ENCODE measurements around the gene IL20RA.
"Not testable (repeated sequence)": the region's sequence is repeated elsewhere in the genome, so short reads cannot be mapped to it uniquely, and the experiment has no call there.

Gene IL20RA

GRCh38 chr6:137044366-137045221, at the start of gene IL20RA:
TSS of gene IL20RA (minus strand) at chr6:137044965. CDS start at chr6:137044728, 237 bp downstream.
- no peak for TF ChIP-seq GATA1 (IDR thresholded peaks at IDR 0.05; ENCODE audit: low read depth, low read length)
- peak; percentile 18 to 28 for DNase-seq

- no peak for TF ChIP-seq GATA1 (IDR thresholded peaks at IDR 0.05; ENCODE audit: low read depth, low read length)
- TF ChIP-seq POLR2A (IDR thresholded peaks at IDR 0.05; ENCODE audit: low read length) = no peak
- no peak for DNase-seq
Observed at GRCh38 chr6:137093183-137094069, 48.7 kb upstream of the IL20RA start.

- no peak for TF ChIP-seq POLR2A (IDR thresholded peaks at IDR 0.05; ENCODE audit: low read length)
- TF ChIP-seq GATA1 (IDR thresholded peaks at IDR 0.05; ENCODE audit: low read depth, low read length) = no peak
Observed at GRCh38 chr6:137092018-137092417, 47.3 kb upstream of the IL20RA start.

GRCh38 chr6:137089305-137089704, 44.5 kb upstream of the IL20RA start:
- TF ChIP-seq GATA1 (IDR thresholded peaks at IDR 0.05; ENCODE audit: low read depth, low read length) (no peak), POLR2A (IDR thresholded peaks at IDR 0.05; ENCODE audit: low read length) (no peak)
- DNase-seq = no peak

More at GRCh38 chr6:137092018-137092417, 47.3 kb upstream of the IL20RA start:
- no peak for DNase-seq

GRCh38 chr6:137087902-137088301, 43.1 kb upstream of the IL20RA start:
- TF ChIP-seq GATA1 (IDR thresholded peaks at IDR 0.05; ENCODE audit: low read depth, low read length) (no peak), POLR2A (IDR thresholded peaks at IDR 0.05; ENCODE audit: low read length) (no peak)
- no peak for DNase-seq

GRCh38 chr6:137086031-137086430, 41.3 kb upstream of the IL20RA start:
- DNase-seq = no peak
- TF ChIP-seq POLR2A (IDR thresholded peaks at IDR 0.05; ENCODE audit: low read length) (no peak), GATA1 (IDR thresholded peaks at IDR 0.05; ENCODE audit: low read depth, low read length) (no peak)

GRCh38 chr6:137084865-137085617, 40.3 kb upstream of the IL20RA start:
- DNase-seq = no peak

GRCh38 chr6:137084090-137084489, 39.3 kb upstream of the IL20RA start:
- TF ChIP-seq POLR2A (IDR thresholded peaks at IDR 0.05; ENCODE audit: low read length) = no peak
- TF ChIP-seq GATA1 (IDR thresholded peaks at IDR 0.05; ENCODE audit: low read depth, low read length) = no peak
- no peak for DNase-seq

More at GRCh38 chr6:137084865-137085617, 40.3 kb upstream of the IL20RA start:
- TF ChIP-seq GATA1 (IDR thresholded peaks at IDR 0.05; ENCODE audit: low read depth, low read length) (no peak), POLR2A (IDR thresholded peaks at IDR 0.05; ENCODE audit: low read length) (no peak)

GRCh38 chr6:137081997-137082396, 37.2 kb upstream of the IL20RA start:
- no peak for TF ChIP-seq GATA1 (IDR thresholded peaks at IDR 0.05; ENCODE audit: low read depth, low read length)
- TF ChIP-seq POLR2A (IDR thresholded peaks at IDR 0.05; ENCODE audit: low read length) = no peak
- no peak for DNase-seq

GRCh38 chr6:137080711-137081110, 35.9 kb upstream of the IL20RA start:
- no peak for DNase-seq
- TF ChIP-seq POLR2A (IDR thresholded peaks at IDR 0.05; ENCODE audit: low read length) = no peak
- no peak for TF ChIP-seq GATA1 (IDR thresholded peaks at IDR 0.05; ENCODE audit: low read depth, low read length)

- TF ChIP-seq GATA1 (IDR thresholded peaks at IDR 0.05; ENCODE audit: low read depth, low read length) = no peak
- TF ChIP-seq POLR2A (IDR thresholded peaks at IDR 0.05; ENCODE audit: low read length) = no peak
- DNase-seq = peak; percentile 52 to 66
Observed at GRCh38 chr6:137076277-137077068, 31.7 kb upstream of the IL20RA start.

- not testable (repeated sequence) for DNase-seq
Observed at GRCh38 chr6:137075790-137076189, 31.0 kb upstream of the IL20RA start.

GRCh38 chr6:137070303-137070702, 25.5 kb upstream of the IL20RA start:
- no peak for DNase-seq
- TF ChIP-seq GATA1 (IDR thresholded peaks at IDR 0.05; ENCODE audit: low read depth, low read length) (no peak), POLR2A (IDR thresholded peaks at IDR 0.05; ENCODE audit: low read length) (no peak)

Data from erythroblast (primary cell).